AG10803 (cell line): ENCODE measurements around the gene RFNG.

Experiments
- DNase-seq: peaks from one replicate; pipeline ENCODE4 v3.0.0; 2010; ENCODE audit warnings: low read depth
- H3K4me3 ChIP-seq: 2 replicates; pipeline ENCODE4 v1.5.1; 2011; ENCODE audit warnings: mild to moderate bottlenecking, low read length, control low read depth
- TF ChIP-seq, protein P1 (sequence below): conservative IDR thresholded peaks from 2 replicates; pipeline ENCODE4 v1.5.1; 2011; ENCODE audit warnings: mild to moderate bottlenecking, low read length, control low read depth, inconsistent platforms

RFNG gene

GRCh38 chr17:82083009-82083408 is 31.4 kb upstream of the RFNG start:
- no peak overlapping the region for H3K4me3 ChIP-seq
- TF ChIP-seq, protein P1, sequence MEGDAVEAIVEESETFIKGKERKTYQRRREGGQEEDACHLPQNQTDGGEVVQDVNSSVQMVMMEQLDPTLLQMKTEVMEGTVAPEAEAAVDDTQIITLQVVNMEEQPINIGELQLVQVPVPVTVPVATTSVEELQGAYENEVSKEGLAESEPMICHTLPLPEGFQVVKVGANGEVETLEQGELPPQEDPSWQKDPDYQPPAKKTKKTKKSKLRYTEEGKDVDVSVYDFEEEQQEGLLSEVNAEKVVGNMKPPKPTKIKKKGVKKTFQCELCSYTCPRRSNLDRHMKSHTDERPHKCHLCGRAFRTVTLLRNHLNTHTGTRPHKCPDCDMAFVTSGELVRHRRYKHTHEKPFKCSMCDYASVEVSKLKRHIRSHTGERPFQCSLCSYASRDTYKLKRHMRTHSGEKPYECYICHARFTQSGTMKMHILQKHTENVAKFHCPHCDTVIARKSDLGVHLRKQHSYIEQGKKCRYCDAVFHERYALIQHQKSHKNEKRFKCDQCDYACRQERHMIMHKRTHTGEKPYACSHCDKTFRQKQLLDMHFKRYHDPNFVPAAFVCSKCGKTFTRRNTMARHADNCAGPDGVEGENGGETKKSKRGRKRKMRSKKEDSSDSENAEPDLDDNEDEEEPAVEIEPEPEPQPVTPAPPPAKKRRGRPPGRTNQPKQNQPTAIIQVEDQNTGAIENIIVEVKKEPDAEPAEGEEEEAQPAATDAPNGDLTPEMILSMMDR, result no peak
- DNase-seq, result no peak

DNA sequence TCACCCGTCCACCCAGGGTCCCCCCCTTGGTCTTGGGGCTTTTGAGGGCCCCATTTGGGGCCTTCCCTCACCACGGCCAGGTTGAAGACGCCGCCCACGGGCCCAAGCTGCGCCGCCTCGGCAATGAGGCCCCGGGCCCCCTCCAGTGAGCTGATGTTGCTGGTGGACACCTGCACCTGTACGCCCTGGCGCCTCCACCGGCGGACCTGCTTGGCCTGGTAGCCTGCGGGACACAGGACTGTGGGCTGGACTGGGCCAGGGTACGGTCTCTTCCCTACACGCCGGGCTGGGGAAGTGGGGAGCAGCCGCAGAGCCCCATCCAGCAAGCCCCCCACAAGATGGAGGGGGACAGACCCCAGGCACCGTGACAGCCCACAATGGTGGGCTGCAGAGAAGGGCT is 30.8 kb upstream of the RFNG start:
- no peak overlapping the region for H3K4me3 ChIP-seq
- TF ChIP-seq, protein P1, result no peak
- no peak for DNase-seq

- no peak overlapping the region for H3K4me3 ChIP-seq
- TF ChIP-seq, protein P1, result no peak
- no peak for DNase-seq
Observed at GRCh38 chr17:82081966-82082365, 30.4 kb upstream of the RFNG start.

- DNase-seq, result no peak
- TF ChIP-seq, protein P1, result no peak
- H3K4me3 ChIP-seq, result no peak overlapping the region
Observed at GRCh38 chr17:82081546-82081945, 29.9 kb upstream of the RFNG start.

- no peak for DNase-seq
- TF ChIP-seq, protein P1, result no peak
- no peak overlapping the region for H3K4me3 ChIP-seq
Observed at GRCh38 chr17:82080789-82081464, 29.3 kb upstream of the RFNG start.

GRCh38 chr17:82080048-82080788 is 28.6 kb upstream of the RFNG start:
- no peak overlapping the region for H3K4me3 ChIP-seq
- TF ChIP-seq, protein P1, result no peak
- no peak for DNase-seq
